ENCODE measurements around the gene AHDC1.

AHDC1 gene

GRCh38 chr1:27557596-27558340 is 46.2 kb downstream of the AHDC1 start:
- no peak overlapping the region for H3K4me3 ChIP-seq (ENCODE audit: low read depth, low read length)
- POLR2A ChIA-PET = interaction anchor here (0.7 to 2.7 kb wide), 13 partner anchors 8 to 112 kb away, joined by 3 to 62 read pairs (median 6); partner anchors contain the start of genes AHDC1 and WASF2
- H3K9me3 ChIP-seq (ENCODE audit: control insufficient read depth, insufficient read depth, low read depth, low read length) = no peaks in the 10 kb centered on the region
- H3K4me1 ChIP-seq (ENCODE audit: control insufficient read depth, insufficient read depth, low read length) = no peaks in the 10 kb centered on the region
- no peak for TF ChIP-seq ZNF423 (tag by site-specific recombination; IDR thresholded peaks at IDR 0.05)
- TF ChIP-seq, protein P1, sequence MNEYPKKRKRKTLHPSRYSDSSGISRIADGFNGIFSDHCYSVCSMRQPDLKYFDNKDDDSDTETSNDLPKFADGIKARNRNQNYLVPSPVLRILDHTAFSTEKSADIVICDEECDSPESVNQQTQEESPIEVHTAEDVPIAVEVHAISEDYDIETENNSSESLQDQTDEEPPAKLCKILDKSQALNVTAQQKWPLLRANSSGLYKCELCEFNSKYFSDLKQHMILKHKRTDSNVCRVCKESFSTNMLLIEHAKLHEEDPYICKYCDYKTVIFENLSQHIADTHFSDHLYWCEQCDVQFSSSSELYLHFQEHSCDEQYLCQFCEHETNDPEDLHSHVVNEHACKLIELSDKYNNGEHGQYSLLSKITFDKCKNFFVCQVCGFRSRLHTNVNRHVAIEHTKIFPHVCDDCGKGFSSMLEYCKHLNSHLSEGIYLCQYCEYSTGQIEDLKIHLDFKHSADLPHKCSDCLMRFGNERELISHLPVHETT (tag by site-specific recombination; IDR thresholded peaks at IDR 0.05) = no peak
- 0 out of 2 replicates have a peak, but pooled peaks have one; percentile 5 for TF ChIP-seq SP2 (tag by site-specific recombination; IDR thresholded peaks at IDR 0.05)
- no peak for TF ChIP-seq YY2 (tag by site-specific recombination; IDR thresholded peaks at IDR 0.05)
- no peak for TF ChIP-seq ZNF138 (tag by site-specific recombination; IDR thresholded peaks at IDR 0.05; ENCODE audit: borderline replicate concordance)
- peak; percentile 79 for TF ChIP-seq KLF1 (tag by site-specific recombination; IDR thresholded peaks at IDR 0.05)
- peak; percentile 8; the same call in 1 of the 2 replicates for TF ChIP-seq ZNF146 (tag by site-specific recombination; IDR thresholded peaks at IDR 0.05)
- no peak for TF ChIP-seq SCRT1 (tag by site-specific recombination; IDR thresholded peaks at IDR 0.05; ENCODE audit: borderline replicate concordance)
- TF ChIP-seq ZNF280C (tag by site-specific recombination; IDR thresholded peaks at IDR 0.05) = no peak
- no peak for TF ChIP-seq ZNF404 (tag by site-specific recombination; IDR thresholded peaks at IDR 0.05)
- no peak for TF ChIP-seq TCF7L2 (IDR thresholded peaks at IDR 0.05; ENCODE audit: borderline replicate concordance, low read depth, low read length)
- no peak for TF ChIP-seq ZNF518A (tag by site-specific recombination; conservative IDR thresholded peaks at IDR 0.05; ENCODE audit: low read depth)
- TF ChIP-seq GLI4 (tag by site-specific recombination; IDR thresholded peaks at IDR 0.05) = no peak
- TF ChIP-seq, protein P2, sequence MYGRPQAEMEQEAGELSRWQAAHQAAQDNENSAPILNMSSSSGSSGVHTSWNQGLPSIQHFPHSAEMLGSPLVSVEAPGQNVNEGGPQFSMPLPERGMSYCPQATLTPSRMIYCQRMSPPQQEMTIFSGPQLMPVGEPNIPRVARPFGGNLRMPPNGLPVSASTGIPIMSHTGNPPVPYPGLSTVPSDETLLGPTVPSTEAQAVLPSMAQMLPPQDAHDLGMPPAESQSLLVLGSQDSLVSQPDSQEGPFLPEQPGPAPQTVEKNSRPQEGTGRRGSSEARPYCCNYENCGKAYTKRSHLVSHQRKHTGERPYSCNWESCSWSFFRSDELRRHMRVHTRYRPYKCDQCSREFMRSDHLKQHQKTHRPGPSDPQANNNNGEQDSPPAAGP (tag by site-specific recombination; IDR thresholded peaks at IDR 0.05) = 0 out of 2 replicates have a peak, but pooled peaks have one; percentile 31
- TF ChIP-seq ZBTB20 (tag by site-specific recombination; IDR thresholded peaks at IDR 0.05) = peak; percentile 54; the same call in 1 of the 2 replicates
- TF ChIP-seq, protein P3, sequence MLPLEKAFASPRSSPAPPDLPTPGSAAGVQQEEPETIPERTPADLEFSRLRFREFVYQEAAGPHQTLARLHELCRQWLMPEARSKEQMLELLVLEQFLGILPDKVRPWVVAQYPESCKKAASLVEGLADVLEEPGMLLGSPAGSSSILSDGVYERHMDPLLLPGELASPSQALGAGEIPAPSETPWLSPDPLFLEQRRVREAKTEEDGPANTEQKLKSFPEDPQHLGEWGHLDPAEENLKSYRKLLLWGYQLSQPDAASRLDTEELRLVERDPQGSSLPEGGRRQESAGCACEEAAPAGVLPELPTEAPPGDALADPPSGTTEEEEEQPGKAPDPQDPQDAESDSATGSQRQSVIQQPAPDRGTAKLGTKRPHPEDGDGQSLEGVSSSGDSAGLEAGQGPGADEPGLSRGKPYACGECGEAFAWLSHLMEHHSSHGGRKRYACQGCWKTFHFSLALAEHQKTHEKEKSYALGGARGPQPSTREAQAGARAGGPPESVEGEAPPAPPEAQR (tag by site-specific recombination; IDR thresholded peaks at IDR 0.05) = no peak
- no peak for TF ChIP-seq ZNF223 (tag by site-specific recombination; IDR thresholded peaks at IDR 0.05)
- no peak for TF ChIP-seq ZNF140 (tag by site-specific recombination; IDR thresholded peaks at IDR 0.05)
- no peak for TF ChIP-seq ZNF571 (tag by site-specific recombination; IDR thresholded peaks at IDR 0.05)
- peak; percentile 60 for TF ChIP-seq ZNF600 (tag by site-specific recombination; IDR thresholded peaks at IDR 0.05)
- CTCF ChIA-PET = interaction anchor here (0.6 to 6.6 kb wide), 35 partner anchors 9 to 470 kb away, joined by 3 to 111 read pairs (median 6); partner anchors contain the start of genes AHDC1, IFI6 and WASF2
- no peak overlapping the region for H3K27ac ChIP-seq (ENCODE audit: extremely low read depth, low read depth, low read length)
- H3K36me3 ChIP-seq (ENCODE audit: control insufficient read depth in 2 of 2, insufficient read depth in 1 of 2, low read length in 2 of 2) = peaks cover 0 to 20% of the 10 kb centered on the region in 2 experiments; a peak in 1 of 3 replicates
